GM21360 (cell line): Measurements from ENCODE around the gene MYRIP.
"Not testable (repeated sequence)": the region's sequence is repeated elsewhere in the genome, so short reads cannot be mapped to it uniquely, and the experiment has no call there.

Experiments
- ATAC-seq: cut with Tn5 transposase; IDR thresholded peaks from one replicate; pipeline ENCODE4 v1.9.1; 2021; ENCODE audit warnings: mild to moderate bottlenecking, moderate library complexity; ENCODE audit not compliant: unreplicated experiment

The MYRIP gene

GRCh38 chr3:40258555-40258954, 449.1 kb downstream of the MYRIP start:
- no peak for ATAC-seq

GRCh38 chr3:40262331-40262730, 452.9 kb downstream of the MYRIP start:
- no peak for ATAC-seq

- ATAC-seq, result no peak
Observed at GRCh38 chr3:40264451-40264850, 455.0 kb downstream of the MYRIP start.

- ATAC-seq, result no peak
Observed at GRCh38 chr3:40265181-40265580, 455.8 kb downstream of the MYRIP start.

GRCh38 chr3:40267937-40268724, 458.7 kb downstream of the MYRIP start:
- ATAC-seq, result no peak

- no peak for ATAC-seq
Observed at GRCh38 chr3:40268802-40269524, 459.6 kb downstream of the MYRIP start.

- no peak for ATAC-seq
Observed at GRCh38 chr3:40278791-40279190, 469.4 kb downstream of the MYRIP start.

- ATAC-seq, result no peak
Observed at GRCh38 chr3:40281995-40282394, 472.6 kb downstream of the MYRIP start.

GRCh38 chr3:40283057-40283456, 473.6 kb downstream of the MYRIP start:
- not testable (repeated sequence) for ATAC-seq

- no peak for ATAC-seq
Observed at GRCh38 chr3:40287248-40287647, 477.8 kb downstream of the MYRIP start.

- no peak for ATAC-seq
Observed at GRCh38 chr3:40290396-40290795, 481.0 kb downstream of the MYRIP start.

GRCh38 chr3:40291471-40291870, 482.1 kb downstream of the MYRIP start:
- no peak for ATAC-seq

GRCh38 chr3:40292637-40293349, 483.4 kb downstream of the MYRIP start:
- no peak for ATAC-seq

- ATAC-seq, result no peak
Observed at GRCh38 chr3:40294434-40294833, 485.0 kb downstream of the MYRIP start.

GRCh38 chr3:40298075-40298474, 488.7 kb downstream of the MYRIP start:
- ATAC-seq, result no peak

- no peak for ATAC-seq
Observed at GRCh38 chr3:40299130-40299720, 489.8 kb downstream of the MYRIP start.

GRCh38 chr3:40299721-40300335, 490.4 kb downstream of the MYRIP start:
- ATAC-seq, result no peak

- ATAC-seq, result no peak
Observed at GRCh38 chr3:40302784-40303183, 493.4 kb downstream of the MYRIP start.

GRCh38 chr3:40304352-40304751, 494.9 kb downstream of the MYRIP start:
- ATAC-seq, result no peak

- no peak for ATAC-seq
Observed at GRCh38 chr3:40306336-40306735, 496.9 kb downstream of the MYRIP start.

- no peak for ATAC-seq
Observed at GRCh38 chr3:40307176-40307575, 497.8 kb downstream of the MYRIP start.
